ENCODE results near the gene SMIM23. TPM values are rescaled to one million over a fixed set of nuclear protein-coding genes. Genes with fewer than 3 reads are reported as not detected.

Gene SMIM23
- polyA plus RNA-seq, 1 of the 3 experiments (the other 2 are of a cell fraction): not detected

- Histone ChIP-seq H2AFZ (ENCODE audit: low read depth) (no peak overlapping the region), H3K4me2 (no peak overlapping the region), H3K79me2 (ENCODE audit: insufficient read depth) (no peaks in the 10 kb centered on the region), H3K27me3 (ENCODE audit: insufficient read depth) (peaks cover under 1% of the 10 kb centered on the region; the same call in 1 of the 2 replicates), H3K9me3 (no peaks in the 10 kb centered on the region), H3K4me3 (ENCODE audit: low read depth in 2 of 2, low read length in 1 of 2) (no peak overlapping the region), H3K4me1 (ENCODE audit: control insufficient read depth in 1 of 2, insufficient read depth in 2 of 2, low read depth in 1 of 2, low read length in 1 of 2) (no peaks in the 10 kb centered on the region), H3K9me2 (no peaks in the 10 kb centered on the region), H3K9ac (no peak overlapping the region), H3K36me3 (replicated peaks in 1 of 2; ENCODE audit: control insufficient read depth in 1 of 2, insufficient read depth in 2 of 2, low read length in 1 of 2) (no peaks in the 10 kb centered on the region), H4K20me1 (ENCODE audit: insufficient read depth) (no peaks in the 10 kb centered on the region), H3K27ac (ENCODE audit: low read depth in 2 of 2, low read length in 1 of 2) (no peak overlapping the region), H3F3A (replicated peaks; ENCODE audit: insufficient read depth) (no peaks in the 10 kb centered on the region)
- no peak for DNase-seq
- 30% methylated on average over 4 of the region's 4 CpGs for WGBS (ENCODE audit: low lambda C conversion rate)
- POLR2A ChIA-PET: no interaction called here
- TF ChIP-seq MXI1 (IDR thresholded peaks at IDR 0.05; ENCODE audit: low read depth, low read length): no peak
- no peak for TF ChIP-seq POLR2AphosphoS5 (IDR thresholded peaks at IDR 0.05; ENCODE audit: low read depth, low read length)
- TF ChIP-seq JUND (IDR thresholded peaks at IDR 0.05): no peak
- no peak for TF ChIP-seq RCOR1 (IDR thresholded peaks at IDR 0.05; ENCODE audit: low read length)
- no peak for TF ChIP-seq IRF3 (IDR thresholded peaks at IDR 0.05; ENCODE audit: low read depth, low read length)
- no peak for TF ChIP-seq FOXJ3 (CRISPR knock-in tag; IDR thresholded peaks at IDR 0.05)
- no peak for TF ChIP-seq NFIC (IDR thresholded peaks at IDR 0.05; ENCODE audit: borderline replicate concordance)
- TF ChIP-seq RXRA (IDR thresholded peaks at IDR 0.05; ENCODE audit: borderline replicate concordance, low read depth): no peak
- no peak for TF ChIP-seq TEAD4 (IDR thresholded peaks at IDR 0.05; ENCODE audit: borderline replicate concordance, insufficient read depth)
- CTCF ChIA-PET: no interaction called here
Observed at GRCh38 chr5:171813270-171813669, 27.7 kb downstream of the SMIM23 start.

GRCh38 chr5:171813813-171814490 lies 28.3 kb downstream of the SMIM23 start:
- CTCF ChIA-PET: no interaction called here
- Histone ChIP-seq H3K4me2 (no peak overlapping the region), H3K9me2 (no peaks in the 10 kb centered on the region), H3K27ac (ENCODE audit: low read depth in 2 of 2, low read length in 1 of 2) (no peak overlapping the region), H3F3A (replicated peaks; ENCODE audit: insufficient read depth) (no peaks in the 10 kb centered on the region), H3K79me2 (ENCODE audit: insufficient read depth) (no peaks in the 10 kb centered on the region), H3K27me3 (ENCODE audit: insufficient read depth) (peaks cover 4% of the 10 kb centered on the region; the same call in 1 of the 2 replicates), H3K4me1 (ENCODE audit: control insufficient read depth in 1 of 2, insufficient read depth in 2 of 2, low read depth in 1 of 2, low read length in 1 of 2) (no peaks in the 10 kb centered on the region), H3K4me3 (ENCODE audit: low read depth in 2 of 2, low read length in 1 of 2) (no peak overlapping the region), H3K9me3 (no peaks in the 10 kb centered on the region), H3K36me3 (replicated peaks in 1 of 2; ENCODE audit: control insufficient read depth in 1 of 2, insufficient read depth in 2 of 2, low read length in 1 of 2) (no peaks in the 10 kb centered on the region), H3K9ac (no peak overlapping the region), H2AFZ (ENCODE audit: low read depth) (no peak overlapping the region), H4K20me1 (ENCODE audit: insufficient read depth) (no peaks in the 10 kb centered on the region)
- DNase-seq: no peak
- 48% methylated on average over 7 of the region's 7 CpGs for WGBS (ENCODE audit: low lambda C conversion rate)
- POLR2A ChIA-PET: no interaction called here
- TF ChIP-seq NFIC (IDR thresholded peaks at IDR 0.05; ENCODE audit: borderline replicate concordance) (no peak), TCF12 (IDR thresholded peaks at IDR 0.05) (no peak), ZBTB33 (IDR thresholded peaks at IDR 0.05; ENCODE audit: borderline replicate concordance, low read depth) (no peak), GABPA (IDR thresholded peaks at IDR 0.05; ENCODE audit: low read depth) (no peak), USF2 (IDR thresholded peaks at IDR 0.05; ENCODE audit: borderline replicate concordance, low read depth, low read length) (no peak), POLR2AphosphoS5 (IDR thresholded peaks at IDR 0.05; ENCODE audit: low read depth, low read length) (no peak), IRF3 (IDR thresholded peaks at IDR 0.05; ENCODE audit: low read depth, low read length) (no peak), RCOR1 (IDR thresholded peaks at IDR 0.05; ENCODE audit: low read length) (no peak), TEAD4 (IDR thresholded peaks at IDR 0.05; ENCODE audit: borderline replicate concordance, insufficient read depth) (no peak), REST (IDR thresholded peaks at IDR 0.05; ENCODE audit: low read depth, low read length) (no peak), JUND (IDR thresholded peaks at IDR 0.05) (no peak), EP300 (IDR thresholded peaks at IDR 0.05; ENCODE audit: borderline replicate concordance in 1 of 2, low read depth in 1 of 2, low read length in 1 of 2) (no peak), MAX (IDR thresholded peaks at IDR 0.05; ENCODE audit: low read depth) (no peak), SMC3 (IDR thresholded peaks at IDR 0.05; ENCODE audit: low read depth, low read length) (no peak)
